A549 (cell line): ENCODE results near the gene PRR18.

Experiments
- CEBPB ChIP-seq, 2 experiments: fragments of >200 bp in 1 of 2; sonication (Bioruptor Twin) in 1 of 2; formaldehyde crosslinking in 1 of 2; IDR thresholded peaks; 2 replicates each; pipeline ENCODE4 v1.6.1; 2012 to 2016
- CHD2 ChIP-seq: fragments of 150-350 bp; IDR thresholded peaks from 2 replicates; pipeline ENCODE4 v1.6.1; 2014; ENCODE audit warnings: low read length; ENCODE audit not compliant: partially characterized antibody
- EP300 ChIP-seq, 2 experiments: fragments of >200 bp; sonication (Bioruptor Twin); formaldehyde crosslinking; IDR thresholded peaks; 2 replicates in 1 of 2; 3 replicates in 1 of 2; pipeline ENCODE4 v1.6.1; 2016 to 2017
- ESRRA ChIP-seq: fragments of 150-350 bp; IDR thresholded peaks from 2 replicates; pipeline ENCODE4 v1.6.1; 2014; ENCODE audit warnings: mild to moderate bottlenecking, low read length, borderline replicate concordance
- HOXA7 ChIP-seq: fragments of 250-450 bp; sonication (Bioruptor Pico); IDR thresholded peaks from 2 replicates; pipeline ENCODE4 v1.5.0; 2020; ENCODE audit warnings: mild to moderate bottlenecking, moderate library complexity
- KDM5A ChIP-seq: fragments of 200-600 bp; sonication (generic); IDR thresholded peaks from 2 replicates; pipeline ENCODE4 v1.6.1; 2016; ENCODE audit warnings: antibody characterized with exemption, mild to moderate bottlenecking
- MAZ ChIP-seq: fragments of 150-350 bp; IDR thresholded peaks from 2 replicates; pipeline ENCODE4 v1.6.1; 2014; ENCODE audit warnings: antibody characterized with exemption, low read depth, low read length, borderline replicate concordance
- NR3C1 ChIP-seq: fragments of >200 bp; sonication (Bioruptor Twin); formaldehyde crosslinking; IDR thresholded peaks from 3 replicates; pipeline ENCODE4 v1.6.1; 2017
- POLR2A ChIP-seq: IDR thresholded peaks from 2 replicates; pipeline ENCODE4 v1.6.1; 2012; ENCODE audit warnings: mild to moderate bottlenecking, low read length
- RNF2 ChIP-seq: fragments of 200-600 bp; sonication (generic); IDR thresholded peaks from 2 replicates; pipeline ENCODE4 v1.6.1; 2016; ENCODE audit warnings: low read depth, mild to moderate bottlenecking, antibody characterized with exemption, moderate library complexity, borderline replicate concordance
- TP53 ChIP-seq: fragments of 250-450 bp; sonication (Bioruptor Pico); IDR thresholded peaks from 2 replicates; pipeline ENCODE4 v1.5.0; 2021; ENCODE audit warnings: mild to moderate bottlenecking, moderate library complexity
- TF ChIP-seq, protein P1 (sequence below): fragments of >200 bp; sonication (Bioruptor Twin); formaldehyde crosslinking; IDR thresholded peaks from 3 replicates; pipeline ENCODE4 v1.5.1; 2016
- TF ChIP-seq, protein P2 (sequence below): fragments of 250-450 bp; sonication (Bioruptor Pico); IDR thresholded peaks from 2 replicates; pipeline ENCODE4 v1.5.0; 2021; ENCODE audit warnings: mild to moderate bottlenecking, moderate library complexity, borderline replicate concordance
- TF ChIP-seq, protein P3 (sequence below): IDR thresholded peaks from 2 replicates; pipeline ENCODE4 v1.6.1; 2012

DNA sequence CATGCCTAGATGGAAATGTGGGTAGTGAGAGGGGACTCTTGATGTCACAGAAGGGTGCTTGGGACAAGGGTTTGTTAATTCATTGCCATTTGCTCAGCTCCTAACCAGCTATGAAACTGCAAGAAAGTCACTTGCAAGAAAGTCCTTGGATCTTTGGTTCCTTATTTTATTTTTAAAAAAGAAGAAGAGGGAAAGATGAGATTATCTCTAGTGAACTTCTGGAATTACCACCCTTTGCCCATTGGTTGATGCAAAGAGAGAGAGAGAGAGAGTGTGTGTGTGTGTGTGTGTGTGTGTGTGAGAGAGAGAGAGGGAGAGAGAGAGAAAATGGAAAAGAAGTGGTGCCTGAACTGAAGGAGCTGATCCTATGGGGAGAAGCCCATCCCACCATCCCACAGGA is 38.8 kb upstream of the PRR18 start:
- TF ChIP-seq CHD2 (no peak), POLR2A (no peak), TP53 (no peak), RNF2 (no peak), EP300 (IDR thresholded peaks at IDR 0.05) (no peak), ESRRA (no peak), CEBPB (IDR thresholded peaks at IDR 0.05) (no peak), HOXA7 (CRISPR knock-in tag) (no peak), KDM5A (no peak), NR3C1 (no peak), MAZ (no peak)
- TF ChIP-seq, protein P1, sequence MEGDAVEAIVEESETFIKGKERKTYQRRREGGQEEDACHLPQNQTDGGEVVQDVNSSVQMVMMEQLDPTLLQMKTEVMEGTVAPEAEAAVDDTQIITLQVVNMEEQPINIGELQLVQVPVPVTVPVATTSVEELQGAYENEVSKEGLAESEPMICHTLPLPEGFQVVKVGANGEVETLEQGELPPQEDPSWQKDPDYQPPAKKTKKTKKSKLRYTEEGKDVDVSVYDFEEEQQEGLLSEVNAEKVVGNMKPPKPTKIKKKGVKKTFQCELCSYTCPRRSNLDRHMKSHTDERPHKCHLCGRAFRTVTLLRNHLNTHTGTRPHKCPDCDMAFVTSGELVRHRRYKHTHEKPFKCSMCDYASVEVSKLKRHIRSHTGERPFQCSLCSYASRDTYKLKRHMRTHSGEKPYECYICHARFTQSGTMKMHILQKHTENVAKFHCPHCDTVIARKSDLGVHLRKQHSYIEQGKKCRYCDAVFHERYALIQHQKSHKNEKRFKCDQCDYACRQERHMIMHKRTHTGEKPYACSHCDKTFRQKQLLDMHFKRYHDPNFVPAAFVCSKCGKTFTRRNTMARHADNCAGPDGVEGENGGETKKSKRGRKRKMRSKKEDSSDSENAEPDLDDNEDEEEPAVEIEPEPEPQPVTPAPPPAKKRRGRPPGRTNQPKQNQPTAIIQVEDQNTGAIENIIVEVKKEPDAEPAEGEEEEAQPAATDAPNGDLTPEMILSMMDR = no peak
- TF ChIP-seq, protein P2, sequence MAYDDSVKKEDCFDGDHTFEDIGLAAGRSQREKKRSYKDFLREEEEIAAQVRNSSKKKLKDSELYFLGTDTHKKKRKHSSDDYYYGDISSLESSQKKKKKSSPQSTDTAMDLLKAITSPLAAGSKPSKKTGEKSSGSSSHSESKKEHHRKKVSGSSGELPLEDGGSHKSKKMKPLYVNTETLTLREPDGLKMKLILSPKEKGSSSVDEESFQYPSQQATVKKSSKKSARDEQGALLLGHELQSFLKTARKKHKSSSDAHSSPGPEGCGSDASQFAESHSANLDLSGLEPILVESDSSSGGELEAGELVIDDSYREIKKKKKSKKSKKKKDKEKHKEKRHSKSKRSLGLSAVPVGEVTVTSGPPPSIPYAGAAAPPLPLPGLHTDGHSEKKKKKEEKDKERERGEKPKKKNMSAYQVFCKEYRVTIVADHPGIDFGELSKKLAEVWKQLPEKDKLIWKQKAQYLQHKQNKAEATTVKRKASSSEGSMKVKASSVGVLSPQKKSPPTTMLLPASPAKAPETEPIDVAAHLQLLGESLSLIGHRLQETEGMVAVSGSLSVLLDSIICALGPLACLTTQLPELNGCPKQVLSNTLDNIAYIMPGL = no peak
- TF ChIP-seq, protein P3, sequence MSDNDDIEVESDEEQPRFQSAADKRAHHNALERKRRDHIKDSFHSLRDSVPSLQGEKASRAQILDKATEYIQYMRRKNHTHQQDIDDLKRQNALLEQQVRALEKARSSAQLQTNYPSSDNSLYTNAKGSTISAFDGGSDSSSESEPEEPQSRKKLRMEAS = no peak
